NCI-H1694 (cell line): ENCODE data around the gene NSD1.

Source experiments
- DNase-seq: peaks from one replicate; lab custom pipeline; 2025; lab: John Stamatoyannopoulos, UW

The NSD1 gene

DNA sequence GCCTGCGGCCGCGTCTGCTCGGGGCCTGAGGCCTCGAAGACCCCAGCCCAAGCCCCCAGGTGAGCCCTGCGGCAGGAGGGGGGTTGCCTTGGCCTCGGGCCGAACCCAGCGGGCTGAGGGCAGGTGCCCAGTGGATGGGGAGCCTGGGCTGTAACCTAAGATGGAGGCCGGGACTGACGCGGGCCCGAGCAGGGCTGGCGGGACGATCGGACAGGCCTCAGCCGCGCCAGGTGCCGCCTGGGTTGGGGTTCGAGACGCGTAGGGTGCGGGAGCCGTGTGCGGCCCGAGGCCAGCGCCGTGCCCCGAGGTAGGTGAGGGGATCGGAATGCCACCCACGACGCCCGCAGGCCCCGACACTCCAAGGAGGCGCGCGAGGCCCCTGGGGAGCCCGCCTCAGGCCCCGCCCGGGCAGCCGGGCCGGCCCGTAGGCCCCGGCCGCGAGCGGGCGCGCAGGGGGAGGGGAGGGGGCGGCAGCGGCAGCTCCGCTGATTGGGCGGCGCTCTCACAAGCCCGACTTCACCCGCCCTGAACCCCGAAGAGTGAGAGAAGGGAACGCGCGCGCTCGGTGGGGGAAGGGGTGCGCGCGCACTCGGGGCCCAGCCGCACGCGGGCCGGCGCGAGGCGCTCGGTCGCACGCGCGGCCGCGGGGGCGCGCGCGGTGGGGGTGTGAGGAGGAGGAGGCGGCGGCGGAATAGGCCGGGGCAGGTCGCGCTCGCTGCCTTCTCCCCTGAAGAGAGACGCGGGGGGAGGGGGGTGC lies at the start of gene NSD1:
Gene NSD1 (plus strand): TSS at position 678 of the 757 bp plus-strand sequence. CDS start 1,331 bp downstream, outside the sequence.
- DNase-seq: no peak

GRCh38 chr5:177084175-177084574 lies 49.4 kb upstream of the NSD1 start:
- DNase-seq: no peak

DNA sequence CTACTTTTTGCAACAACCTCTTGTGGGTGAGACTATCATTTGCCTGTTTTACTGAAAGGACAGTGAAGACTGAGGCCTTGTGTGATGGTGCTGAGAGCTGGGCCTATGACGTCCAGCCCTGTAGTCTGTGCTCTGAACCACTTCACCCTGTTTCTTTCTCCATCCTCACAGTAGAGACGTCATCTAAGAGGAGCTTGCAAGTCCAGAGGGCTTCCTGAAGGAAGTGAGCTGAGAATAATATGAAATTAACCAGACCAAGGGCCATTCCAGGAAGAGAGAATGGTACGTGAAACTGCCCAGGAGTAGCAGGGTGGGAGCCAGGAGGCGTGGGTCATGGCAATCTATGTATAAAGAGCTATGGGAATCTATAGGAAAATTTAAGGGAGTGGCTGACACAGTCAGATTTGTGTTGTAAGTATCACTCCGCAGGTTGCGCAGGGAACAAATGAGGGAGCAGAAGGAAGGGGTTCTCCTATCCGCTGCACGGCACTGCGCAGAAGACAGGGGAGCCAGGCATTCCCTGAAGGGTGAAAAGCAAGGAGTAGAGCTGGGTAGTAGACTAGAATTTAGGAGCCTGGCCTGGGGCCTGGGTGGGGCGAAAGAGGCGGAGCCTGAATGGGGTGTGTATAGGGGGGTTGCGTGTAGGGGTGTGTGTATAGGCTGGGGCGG lies 47.5 kb upstream of the NSD1 start:
- DNase-seq: no peak

DNA sequence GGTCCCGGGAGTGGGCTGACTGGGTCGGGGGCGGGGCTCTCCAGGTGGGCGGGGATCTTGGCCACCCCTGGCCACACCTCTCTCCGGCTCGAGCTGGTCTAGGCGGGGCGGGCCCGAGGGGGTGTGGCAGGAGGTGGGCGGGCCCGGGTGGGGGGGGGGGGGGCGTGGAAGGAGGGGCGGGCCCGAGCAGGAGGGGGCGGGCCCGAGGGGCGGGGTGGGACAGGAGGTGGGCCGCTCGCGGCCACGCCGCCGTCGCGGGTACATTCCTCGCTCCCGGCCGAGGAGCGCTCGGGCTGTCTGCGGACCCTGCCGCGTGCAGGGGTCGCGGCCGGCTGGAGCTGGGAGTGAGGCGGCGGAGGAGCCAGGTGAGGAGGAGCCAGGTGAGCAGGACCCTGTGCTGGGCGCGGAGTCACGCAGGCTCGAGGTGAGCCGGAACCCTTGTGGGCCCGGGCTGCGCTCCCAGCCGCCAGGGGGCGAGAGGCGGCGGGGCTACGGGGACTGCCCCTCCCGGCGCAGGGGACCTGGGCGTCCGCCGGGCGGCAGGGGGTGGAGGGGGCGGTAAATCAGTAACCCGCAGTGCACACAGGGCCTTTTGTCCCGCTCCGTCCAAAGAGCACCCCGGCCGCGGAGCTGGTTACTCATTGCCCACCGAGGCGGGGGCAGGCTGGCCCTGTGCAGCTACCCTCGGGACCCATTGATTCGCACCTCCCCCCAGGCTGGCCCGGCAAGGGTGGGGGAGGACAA lies 46.7 kb upstream of the NSD1 start, which contains the start of gene FGFR4:
Gene FGFR4 (plus strand): TSS at position 262 of the 744 bp plus-strand sequence. CDS start 2,688 bp downstream, outside the sequence.
- no peak for DNase-seq

- no peak for DNase-seq
Observed at GRCh38 chr5:177087398-177088005, 46.1 kb upstream of the NSD1 start.

DNA sequence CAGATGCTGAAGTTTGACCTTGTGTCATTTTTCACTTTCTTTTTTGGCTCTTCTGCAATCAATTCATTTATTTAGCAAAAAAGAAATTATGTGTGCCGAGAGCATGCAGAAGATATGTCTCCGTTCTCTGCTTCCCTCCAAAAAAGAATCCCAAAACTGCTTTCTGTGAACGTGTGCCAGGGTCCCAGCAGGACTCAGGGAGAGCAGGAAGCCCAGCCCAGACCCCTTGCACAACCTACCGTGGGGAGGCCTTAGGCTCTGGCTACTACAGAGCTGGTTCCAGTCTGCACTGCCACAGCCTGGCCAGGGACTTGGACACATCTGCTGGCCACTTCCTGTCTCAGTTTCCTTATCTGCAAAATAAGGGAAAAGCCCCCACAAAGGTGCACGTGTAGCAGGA lies 44.4 kb upstream of the NSD1 start:
- DNase-seq: no peak

- DNase-seq: no peak
Observed at GRCh38 chr5:177089825-177090641, 43.5 kb upstream of the NSD1 start.

DNA sequence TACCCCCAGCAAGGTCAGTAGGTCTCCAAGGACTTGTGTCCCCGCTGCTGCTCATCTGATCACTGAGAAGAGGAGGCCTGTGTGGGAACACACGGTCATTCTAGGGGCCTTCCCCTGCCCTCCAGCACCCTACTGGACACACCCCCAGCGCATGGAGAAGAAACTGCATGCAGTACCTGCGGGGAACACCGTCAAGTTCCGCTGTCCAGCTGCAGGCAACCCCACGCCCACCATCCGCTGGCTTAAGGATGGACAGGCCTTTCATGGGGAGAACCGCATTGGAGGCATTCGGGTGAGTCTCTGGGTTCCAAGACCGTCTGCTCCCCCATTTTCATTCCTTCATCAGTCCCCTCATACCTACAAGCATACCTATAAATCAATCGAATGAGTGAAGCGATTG lies 42.8 kb upstream of the NSD1 start:
- DNase-seq: no peak

GRCh38 chr5:177091232-177091631 lies 42.3 kb upstream of the NSD1 start:
- DNase-seq: no peak

- no peak for DNase-seq
Observed at GRCh38 chr5:177092178-177093081, 41.1 kb upstream of the NSD1 start.

DNA sequence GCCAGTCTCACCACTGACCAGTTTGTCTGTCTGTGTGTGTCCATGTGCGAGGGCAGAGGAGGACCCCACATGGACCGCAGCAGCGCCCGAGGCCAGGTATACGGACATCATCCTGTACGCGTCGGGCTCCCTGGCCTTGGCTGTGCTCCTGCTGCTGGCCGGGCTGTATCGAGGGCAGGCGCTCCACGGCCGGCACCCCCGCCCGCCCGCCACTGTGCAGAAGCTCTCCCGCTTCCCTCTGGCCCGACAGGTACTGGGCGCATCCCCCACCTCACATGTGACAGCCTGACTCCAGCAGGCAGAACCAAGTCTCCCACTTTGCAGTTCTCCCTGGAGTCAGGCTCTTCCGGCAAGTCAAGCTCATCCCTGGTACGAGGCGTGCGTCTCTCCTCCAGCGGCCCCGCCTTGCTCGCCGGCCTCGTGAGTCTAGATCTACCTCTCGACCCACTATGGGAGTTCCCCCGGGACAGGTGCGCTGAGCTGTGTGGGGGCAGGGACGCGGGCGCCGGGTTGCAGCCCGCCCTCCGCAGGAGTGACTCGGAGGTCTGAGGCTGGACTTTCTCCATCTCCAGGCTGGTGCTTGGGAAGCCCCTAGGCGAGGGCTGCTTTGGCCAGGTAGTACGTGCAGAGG lies 40.4 kb upstream of the NSD1 start:
- DNase-seq: no peak

DNA sequence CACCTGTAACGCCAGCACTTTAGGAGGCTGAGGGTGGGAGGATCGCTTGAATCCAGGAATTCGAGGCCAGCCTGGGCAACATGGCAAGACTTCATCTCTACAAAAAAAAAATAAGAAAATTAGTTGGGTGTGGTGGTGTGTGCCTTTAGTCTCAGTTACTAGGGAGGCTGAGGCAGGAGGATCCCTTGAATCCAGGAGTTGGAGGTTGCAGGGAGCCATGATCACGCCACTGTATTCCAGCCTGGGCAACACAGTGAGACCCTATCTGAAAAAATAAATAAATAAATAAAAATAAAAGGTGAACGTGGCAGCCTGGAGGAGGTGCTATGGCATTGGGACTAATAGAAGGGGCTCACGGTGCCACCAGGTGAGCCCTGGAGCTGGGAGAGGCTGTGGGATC lies 39.8 kb upstream of the NSD1 start:
- no peak for DNase-seq

GRCh38 chr5:177094224-177095087 lies 39.1 kb upstream of the NSD1 start:
- no peak for DNase-seq

GRCh38 chr5:177095088-177095669 lies 38.4 kb upstream of the NSD1 start:
- no peak for DNase-seq

GRCh38 chr5:177096162-177097015 lies 37.2 kb upstream of the NSD1 start:
- DNase-seq: no peak

- DNase-seq: no peak
Observed at GRCh38 chr5:177097016-177097985, 36.3 kb upstream of the NSD1 start.
